Measurements from ENCODE around the gene NAALADL2. TPM values are rescaled to one million over a fixed set of nuclear protein-coding genes. Genes with fewer than 3 reads are reported as not detected.

NAALADL2 gene
- total and polyA plus RNA-seq, 2 donors (not counting 1 experiment from before 2014, with no cell fraction given) = not detected

DNA sequence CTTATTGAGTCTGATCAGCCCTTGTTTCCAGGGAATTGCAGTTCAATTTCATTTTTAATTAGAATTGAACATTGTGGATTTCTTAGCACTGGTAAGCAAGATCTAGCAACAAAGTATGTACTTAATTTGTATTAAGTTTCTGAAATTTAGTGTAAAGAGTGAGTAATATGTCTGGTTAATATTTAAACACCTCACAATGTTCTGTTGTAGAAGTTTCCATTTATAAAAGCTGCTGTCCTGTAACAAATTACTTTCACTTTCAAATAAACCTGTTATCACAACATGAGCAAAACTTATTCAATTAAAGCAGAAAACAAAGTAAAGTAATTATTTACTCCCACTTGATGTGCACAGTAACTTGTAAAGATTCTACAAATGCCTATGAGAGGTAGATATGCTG is 448.5 kb downstream of the NAALADL2 start:
- ChIA-PET POLR2A (no interaction called here), CTCF (no interaction called here)
- no peaks in the 10 kb centered on the region for H3K4me1 Mint-ChIP-seq
- no peak overlapping the region for H3K27ac ChIP-seq (ENCODE audit: low read length in 2 of 2)
- H3K9me3 Mint-ChIP-seq (ENCODE audit: insufficient read depth) = peaks cover 2% of the 10 kb centered on the region
- H3K4me1 ChIP-seq (ENCODE audit: control insufficient read depth in 2 of 2, insufficient read depth in 2 of 2, low read length in 2 of 2) = no peaks in the 10 kb centered on the region
- H2AFZ ChIP-seq (ENCODE audit: insufficient read depth, low read depth, low read length, poor library complexity, severe bottlenecking) = no peak overlapping the region
- no peaks in the 10 kb centered on the region for H3K79me2 ChIP-seq (ENCODE audit: control insufficient read depth, insufficient read depth, low read length)
- ATAC-seq (ENCODE audit: low read depth) = no peak
- DNase-seq = no peak
- H4K20me1 ChIP-seq (ENCODE audit: control insufficient read depth, insufficient read depth, low read length, poor library complexity, severe bottlenecking) = no peaks in the 10 kb centered on the region
- TF ChIP-seq EZH2 (IDR thresholded peaks at IDR 0.05; ENCODE audit: borderline replicate concordance, insufficient read depth, low read depth, low read length, poor library complexity, severe bottlenecking) (no peak), CTCF (IDR thresholded peaks at IDR 0.05) (no peak)
- no peak overlapping the region for H3K27ac Mint-ChIP-seq
- no peak overlapping the region for H3K4me3 ChIP-seq (ENCODE audit: control extremely low read depth in 1 of 5, extremely low read depth in 1 of 5, insufficient read depth in 1 of 5, low read depth in 2 of 5, low read length in 4 of 5)
- no peaks in the 10 kb centered on the region for H3K9me3 ChIP-seq (ENCODE audit: control extremely low read depth in 1 of 3, control insufficient read depth in 2 of 3, insufficient read depth in 1 of 3, low read length in 2 of 3)
- H3K27me3 Mint-ChIP-seq = no peaks in the 10 kb centered on the region
- H3K9ac ChIP-seq (ENCODE audit: low read length) = no peak overlapping the region
- intact Hi-C loops (cut with micrococcal nuclease) = no loop called here
- no peak overlapping the region for H3K4me3 Mint-ChIP-seq
- H3K36me3 ChIP-seq (replicated peaks in 1 of 2; ENCODE audit: control extremely low read depth in 1 of 2, control insufficient read depth in 1 of 2, extremely low read depth in 1 of 2, insufficient read depth in 2 of 2, low read length in 1 of 2) = no peaks in the 10 kb centered on the region
- H3K4me2 ChIP-seq (replicated peaks; ENCODE audit: low read depth, low read length, poor library complexity, severe bottlenecking) = no peak overlapping the region
- H3K27me3 ChIP-seq (replicated peaks in 1 of 4; ENCODE audit: control extremely low read depth in 1 of 4, control insufficient read depth in 3 of 4, insufficient read depth in 4 of 4, low read length in 3 of 4) = no peaks in the 10 kb centered on the region

GRCh38 chr3:175308097-175308496 is 449.0 kb downstream of the NAALADL2 start:
- TF ChIP-seq EZH2 (IDR thresholded peaks at IDR 0.05; ENCODE audit: borderline replicate concordance, insufficient read depth, low read depth, low read length, poor library complexity, severe bottlenecking) = no peak
- Histone ChIP-seq H3K27me3 (replicated peaks in 1 of 4; ENCODE audit: control extremely low read depth in 1 of 4, control insufficient read depth in 3 of 4, insufficient read depth in 4 of 4, low read length in 3 of 4) (no peaks in the 10 kb centered on the region), H3K9me3 (ENCODE audit: control extremely low read depth in 1 of 3, control insufficient read depth in 2 of 3, insufficient read depth in 1 of 3, low read length in 2 of 3) (no peaks in the 10 kb centered on the region), H3K36me3 (replicated peaks in 1 of 2; ENCODE audit: control extremely low read depth in 1 of 2, control insufficient read depth in 1 of 2, extremely low read depth in 1 of 2, insufficient read depth in 2 of 2, low read length in 1 of 2) (no peaks in the 10 kb centered on the region), H3K79me2 (ENCODE audit: control insufficient read depth, insufficient read depth, low read length) (no peaks in the 10 kb centered on the region), H3K4me3 (ENCODE audit: control extremely low read depth in 1 of 5, extremely low read depth in 1 of 5, insufficient read depth in 1 of 5, low read depth in 2 of 5, low read length in 4 of 5) (no peak overlapping the region), H3K4me2 (replicated peaks; ENCODE audit: low read depth, low read length, poor library complexity, severe bottlenecking) (no peak overlapping the region), H3K9ac (ENCODE audit: low read length) (no peak overlapping the region), H3K27ac (ENCODE audit: low read length in 2 of 2) (no peak overlapping the region), H2AFZ (ENCODE audit: insufficient read depth, low read depth, low read length, poor library complexity, severe bottlenecking) (no peak overlapping the region), H4K20me1 (ENCODE audit: control insufficient read depth, insufficient read depth, low read length, poor library complexity, severe bottlenecking) (no peaks in the 10 kb centered on the region), H3K4me1 (ENCODE audit: control insufficient read depth in 2 of 2, insufficient read depth in 2 of 2, low read length in 2 of 2) (no peaks in the 10 kb centered on the region)
- DNase-seq (no peak), ATAC-seq (ENCODE audit: low read depth) (no peak)
- Mint-ChIP-seq H3K4me3 (no peak overlapping the region), H3K27ac (no peak overlapping the region), H3K4me1 (no peaks in the 10 kb centered on the region), H3K9me3 (ENCODE audit: insufficient read depth) (peaks cover 2% of the 10 kb centered on the region), H3K27me3 (no peaks in the 10 kb centered on the region)
- 83% methylated on average over 2 of the region's 6 CpGs for WGBS (ENCODE audit: insufficient coverage)
- ChIA-PET POLR2A (no interaction called here), CTCF (no interaction called here)
- intact Hi-C loops (cut with micrococcal nuclease) = no loop called here

Measured in B cell (primary cell).